SK-N-SH treated with all-trans-retinoic acid at 6 μM for 48 hours (cell line): ENCODE results near the gene FOXO1.

Experiments
- ATAC-seq: fragments of 200-7000 bp; cut with Tn5 transposase; 3 replicates; pipeline ENCODE4 v1.9.1; 2020; ENCODE audit warnings: mild to moderate bottlenecking, moderate library complexity
- ARNTL ChIP-seq: fragments of 450-650 bp; formaldehyde crosslinking; IDR thresholded peaks from 2 replicates; pipeline ENCODE4 v1.5.0; 2020; ENCODE audit warnings: low read depth, mild to moderate bottlenecking, moderate library complexity, borderline replicate concordance
- BACH2 ChIP-seq: fragments of 250-450 bp; sonication (Bioruptor Pico); IDR thresholded peaks from 2 replicates; pipeline ENCODE4 v1.9.0; 2021; ENCODE audit warnings: mild to moderate bottlenecking, borderline replicate concordance
- CREB5 ChIP-seq: fragments of 250-450 bp; sonication (Bioruptor Pico); IDR thresholded peaks from 2 replicates; pipeline ENCODE4 v1.5.1; 2020; ENCODE audit warnings: low read depth, mild to moderate bottlenecking, moderate library complexity
- CSDC2 ChIP-seq: fragments of 250-450 bp; sonication (Bioruptor Pico); IDR thresholded peaks from 2 replicates; pipeline ENCODE4 v1.5.0; 2020; ENCODE audit warnings: mild to moderate bottlenecking, moderate library complexity
- CSRNP3 ChIP-seq: fragments of 250-450 bp; sonication (Bioruptor Pico); IDR thresholded peaks from 2 replicates; pipeline ENCODE4 v1.5.1; 2021; ENCODE audit warnings: mild to moderate bottlenecking, moderate library complexity
- ESRRG ChIP-seq: fragments of 250-450 bp; sonication (Bioruptor Pico); IDR thresholded peaks from 2 replicates; pipeline ENCODE4 v1.6.1; 2021; ENCODE audit warnings: mild to moderate bottlenecking
- GLIS3 ChIP-seq: fragments of 250-450 bp; sonication (Bioruptor Pico); IDR thresholded peaks from 2 replicates; pipeline ENCODE4 v1.5.0; 2020; ENCODE audit warnings: mild to moderate bottlenecking, moderate library complexity
- ISL1 ChIP-seq: fragments of 250-450 bp; sonication (Bioruptor Pico); IDR thresholded peaks from 2 replicates; pipeline ENCODE4 v2.1.2; 2022; ENCODE audit warnings: mild to moderate bottlenecking, moderate library complexity
- OSR1 ChIP-seq: fragments of 250-450 bp; sonication (Bioruptor Pico); IDR thresholded peaks from 2 replicates; pipeline ENCODE4 v1.8.0; 2022; ENCODE audit warnings: moderate library complexity, mild to moderate bottlenecking, inconsistent platforms
- PATZ1 ChIP-seq: fragments of 250-450 bp; sonication (Bioruptor Pico); IDR thresholded peaks from 2 replicates; pipeline ENCODE4 v1.8.0; 2020; ENCODE audit warnings: mild to moderate bottlenecking, moderate library complexity, borderline replicate concordance
- POU6F1 ChIP-seq: fragments of 250-450 bp; sonication (Bioruptor Pico); IDR thresholded peaks from 2 replicates; pipeline ENCODE4 v1.8.0; 2021; ENCODE audit warnings: low read depth, mild to moderate bottlenecking, moderate library complexity, borderline replicate concordance
- RARB ChIP-seq: fragments of 250-450 bp; sonication (Bioruptor Pico); IDR thresholded peaks from 2 replicates; pipeline ENCODE4 v1.8.0; 2021; ENCODE audit warnings: mild to moderate bottlenecking, moderate library complexity
- SNAI2 ChIP-seq: fragments of 250-450 bp; sonication (Bioruptor Pico); IDR thresholded peaks from 2 replicates; pipeline ENCODE4 v1.5.0; 2020; ENCODE audit warnings: mild to moderate bottlenecking, moderate library complexity
- TCF4 ChIP-seq: fragments of 250-450 bp; sonication (Bioruptor Pico); IDR thresholded peaks from 2 replicates; pipeline ENCODE4 v1.8.0; 2021; ENCODE audit warnings: mild to moderate bottlenecking, moderate library complexity, borderline replicate concordance
- TOX ChIP-seq: fragments of 250-450 bp; sonication (Bioruptor Pico); IDR thresholded peaks from 2 replicates; pipeline ENCODE4 v1.8.0; 2021; ENCODE audit warnings: mild to moderate bottlenecking, moderate library complexity, borderline replicate concordance
- TSHZ2 ChIP-seq: fragments of 250-450 bp; sonication (Bioruptor Pico); IDR thresholded peaks from 2 replicates; pipeline ENCODE4 v1.5.0; 2020; ENCODE audit warnings: mild to moderate bottlenecking, moderate library complexity
- ZC3H10 ChIP-seq: fragments of 250-450 bp; sonication (Bioruptor Pico); IDR thresholded peaks from 2 replicates; pipeline ENCODE4 v1.5.1; 2021; ENCODE audit warnings: mild to moderate bottlenecking, moderate library complexity
- ZFP3 ChIP-seq: fragments of 250-450 bp; sonication (Bioruptor Pico); IDR thresholded peaks from 2 replicates; pipeline ENCODE4 v1.5.0; 2020; ENCODE audit warnings: mild to moderate bottlenecking, moderate library complexity
- ZFP30 ChIP-seq: fragments of 450-650 bp; formaldehyde crosslinking; IDR thresholded peaks from 2 replicates; pipeline ENCODE4 v1.5.0; 2022; ENCODE audit warnings: mild to moderate bottlenecking, moderate library complexity
- ZNF565 ChIP-seq: fragments of 450-650 bp; formaldehyde crosslinking; conservative IDR thresholded peaks from 2 replicates; pipeline ENCODE4 v1.5.0; 2020; ENCODE audit warnings: low read depth, mild to moderate bottlenecking, moderate library complexity
- ZNF8 ChIP-seq: fragments of 450-650 bp; formaldehyde crosslinking; IDR thresholded peaks from 2 replicates; pipeline ENCODE4 v1.5.0; 2020; ENCODE audit warnings: mild to moderate bottlenecking, moderate library complexity

The FOXO1 gene

GRCh38 chr13:40585911-40586471 is 80.5 kb downstream of the FOXO1 start:
- TF ChIP-seq ESRRG (CRISPR knock-in tag) (no peak), CREB5 (CRISPR knock-in tag) (no peak), BACH2 (CRISPR knock-in tag) (no peak), ZFP3 (CRISPR knock-in tag) (no peak), ZNF565 (CRISPR knock-in tag) (no peak), TOX (no peak), SNAI2 (CRISPR knock-in tag) (no peak), ISL1 (CRISPR knock-in tag) (no peak)
- ATAC-seq: no peak

- no peak for ATAC-seq
- TF ChIP-seq BACH2 (CRISPR knock-in tag) (no peak), CREB5 (CRISPR knock-in tag) (no peak), SNAI2 (CRISPR knock-in tag) (no peak), ARNTL (CRISPR knock-in tag) (no peak), GLIS3 (CRISPR knock-in tag) (no peak), OSR1 (CRISPR knock-in tag) (no peak)
These were observed 82.7 kb downstream of the FOXO1 start for GRCh38 chr13:40583738-40584137.

GRCh38 chr13:40582531-40582930 is 83.9 kb downstream of the FOXO1 start:
- no peak for TF ChIP-seq POU6F1 (CRISPR knock-in tag)
- no peak for TF ChIP-seq OSR1 (CRISPR knock-in tag)
- no peak for TF ChIP-seq ISL1 (CRISPR knock-in tag)
- no peak for TF ChIP-seq SNAI2 (CRISPR knock-in tag)
- no peak for TF ChIP-seq TOX
- TF ChIP-seq CSRNP3: no peak
- TF ChIP-seq ZC3H10: no peak
- no peak for TF ChIP-seq ZFP3 (CRISPR knock-in tag)
- no peak for TF ChIP-seq RARB (CRISPR knock-in tag)
- TF ChIP-seq CSDC2 (CRISPR knock-in tag): no peak
- TF ChIP-seq ZFP30: no peak
- no peak for TF ChIP-seq ESRRG (CRISPR knock-in tag)
- no peak for TF ChIP-seq TSHZ2 (CRISPR knock-in tag)
- no peak for TF ChIP-seq BACH2 (CRISPR knock-in tag)
- no peak for TF ChIP-seq ZNF8 (CRISPR knock-in tag)
- no peak for TF ChIP-seq TCF4
- TF ChIP-seq PATZ1 (CRISPR knock-in tag): no peak
- no peak for TF ChIP-seq ZNF565 (CRISPR knock-in tag)
- TF ChIP-seq GLIS3 (CRISPR knock-in tag): no peak
- no peak for ATAC-seq
